Measurements from ENCODE around the gene TRIM4.
"Not testable (repeated sequence)": the region's sequence is repeated elsewhere in the genome, so short reads cannot be mapped to it uniquely, and the experiment has no call there.

The TRIM4 gene

GRCh38 chr7:99868246-99868645 lies 51.1 kb downstream of the TRIM4 start:
- no peak overlapping the region for H3K4me3 ChIP-seq (ENCODE audit: low read length in 2 of 2)

GRCh38 chr7:99867477-99867876 lies 51.9 kb downstream of the TRIM4 start:
- WGBS, 2 donors (ENCODE audit: extremely low coverage in 2 of 2, insufficient read length in 2 of 2, insufficient replicate concordance in 1 of 2), result no CpG with 5 or more reads among the region's 2 CpGs
- H2AK5ac ChIP-seq (ENCODE audit: low read depth, low read length); H2BK12ac ChIP-seq (ENCODE audit: low read length); H3K4me2 ChIP-seq (ENCODE audit: insufficient read depth, low read length, poor library complexity, severe bottlenecking); DNase-seq (ENCODE audit: low spot score); H3K4me1 ChIP-seq (ENCODE audit: control insufficient read depth in 2 of 2, insufficient read depth in 1 of 2, low read depth in 1 of 2, low read length in 2 of 2); H3K4ac ChIP-seq (ENCODE audit: low read length); H3K23ac ChIP-seq (ENCODE audit: low read depth, low read length, poor library complexity); H3K9me3 ChIP-seq (replicated peaks in 1 of 2; ENCODE audit: control insufficient read depth in 2 of 2, insufficient read depth in 1 of 2, low read depth in 1 of 2, low read length in 2 of 2); H2BK5ac ChIP-seq (ENCODE audit: low read length); H3K9ac ChIP-seq (ENCODE audit: low read depth, low read length, poor library complexity); H3K18ac ChIP-seq (ENCODE audit: low read length); H3K79me1 ChIP-seq (ENCODE audit: low read depth, low read length); H4K91ac ChIP-seq (ENCODE audit: low read depth, low read length, poor library complexity); H2AFZ ChIP-seq (ENCODE audit: low read length); H2BK120ac ChIP-seq (ENCODE audit: low read depth, low read length); H3K27ac ChIP-seq (replicated peaks; ENCODE audit: low read length); H3K4me3 ChIP-seq (ENCODE audit: low read length in 2 of 2); H3K36me3 ChIP-seq (replicated peaks in 1 of 2; ENCODE audit: control insufficient read depth in 2 of 2, insufficient read depth in 2 of 2, low read length in 2 of 2); H4K8ac ChIP-seq (ENCODE audit: low read depth, low read length); H2BK15ac ChIP-seq (ENCODE audit: low read length); H3K14ac ChIP-seq (ENCODE audit: low read length): not testable (repeated sequence)
- peaks cover 0 to 14% (median 0%) of the 10 kb centered on the region in 3 experiments for H3K27me3 ChIP-seq (ENCODE audit: control insufficient read depth in 3 of 3, insufficient read depth in 3 of 3, low read depth in 1 of 3, low read length in 3 of 3)

More at GRCh38 chr7:99868246-99868645, 51.1 kb downstream of the TRIM4 start:
- no peaks in the 10 kb centered on the region for H3K4me1 ChIP-seq (ENCODE audit: control insufficient read depth in 2 of 2, insufficient read depth in 1 of 2, low read depth in 1 of 2, low read length in 2 of 2)
- no peak overlapping the region for H3K4ac ChIP-seq (ENCODE audit: low read length)
- no peak overlapping the region for H2BK5ac ChIP-seq (ENCODE audit: low read length)
- no peak overlapping the region for H3K23ac ChIP-seq (ENCODE audit: low read depth, low read length, poor library complexity)
- H3K4me2 ChIP-seq (ENCODE audit: insufficient read depth, low read length, poor library complexity, severe bottlenecking), result no peak overlapping the region
- H3K18ac ChIP-seq (ENCODE audit: low read length), result no peak overlapping the region
- WGBS, 2 donors (ENCODE audit: extremely low coverage in 2 of 2, insufficient read length in 2 of 2, insufficient replicate concordance in 1 of 2), result no CpG with 5 or more reads among the region's 1 CpG
- no peaks in the 10 kb centered on the region for H3K79me1 ChIP-seq (ENCODE audit: low read depth, low read length)
- no peaks in the 10 kb centered on the region for H3K36me3 ChIP-seq (replicated peaks in 1 of 2; ENCODE audit: control insufficient read depth in 2 of 2, insufficient read depth in 2 of 2, low read length in 2 of 2)
- H3K27ac ChIP-seq (replicated peaks; ENCODE audit: low read length), result no peak overlapping the region
- peaks cover 0 to 9% (median 0%) of the 10 kb centered on the region in 3 experiments for H3K27me3 ChIP-seq (ENCODE audit: control insufficient read depth in 3 of 3, insufficient read depth in 3 of 3, low read depth in 1 of 3, low read length in 3 of 3)
- DNase-seq (ENCODE audit: low spot score), result no peak
- H3K9me3 ChIP-seq (replicated peaks in 1 of 2; ENCODE audit: control insufficient read depth in 2 of 2, insufficient read depth in 1 of 2, low read depth in 1 of 2, low read length in 2 of 2), result peaks cover 0 to 5% of the 10 kb centered on the region in 2 donors
- H4K8ac ChIP-seq (ENCODE audit: low read depth, low read length), result no peak overlapping the region
- no peak overlapping the region for H3K14ac ChIP-seq (ENCODE audit: low read length)
- no peak overlapping the region for H2AFZ ChIP-seq (ENCODE audit: low read length)
- no peak overlapping the region for H2BK12ac ChIP-seq (ENCODE audit: low read length)
- no peak overlapping the region for H3K9ac ChIP-seq (ENCODE audit: low read depth, low read length, poor library complexity)
- no peak overlapping the region for H2BK15ac ChIP-seq (ENCODE audit: low read length)
- H4K91ac ChIP-seq (ENCODE audit: low read depth, low read length, poor library complexity), result no peak overlapping the region
- H2BK120ac ChIP-seq (ENCODE audit: low read depth, low read length), result no peak overlapping the region
- no peak overlapping the region for H2AK5ac ChIP-seq (ENCODE audit: low read depth, low read length)

DNA sequence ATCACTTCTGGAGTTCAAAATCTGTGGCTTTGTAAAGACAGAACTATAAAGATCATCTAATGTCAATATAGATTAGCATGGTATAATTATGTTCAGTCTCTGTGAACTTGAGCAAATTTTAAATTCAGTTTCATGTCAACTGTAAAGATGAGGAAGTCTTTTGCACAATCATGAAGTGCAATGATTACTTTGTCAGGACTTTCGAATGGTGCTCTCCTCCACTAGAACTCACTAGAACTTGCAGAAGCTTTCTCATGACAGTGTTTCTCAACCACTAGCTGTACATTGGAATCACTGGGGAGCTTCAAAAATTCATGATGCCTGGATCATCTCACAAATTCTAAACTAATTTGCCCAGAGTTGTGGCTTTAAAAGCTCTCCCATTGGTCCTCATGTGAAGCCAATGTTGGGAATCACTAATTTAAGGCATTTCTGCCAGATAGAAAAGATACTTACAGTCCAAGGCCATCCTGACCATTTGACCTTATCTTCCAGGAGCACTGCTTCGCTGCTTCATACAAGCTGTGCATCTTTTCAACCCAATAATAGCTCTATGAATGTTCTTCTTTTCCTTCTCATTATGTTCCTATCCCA lies 55.4 kb downstream of the TRIM4 start:
- Histone ChIP-seq H3K4me2 (ENCODE audit: insufficient read depth, low read length, poor library complexity, severe bottlenecking) (no peak overlapping the region), H4K91ac (ENCODE audit: low read depth, low read length, poor library complexity) (no peak overlapping the region), H2BK12ac (ENCODE audit: low read length) (no peak overlapping the region), H2BK120ac (ENCODE audit: low read depth, low read length) (no peak overlapping the region), H3K4ac (ENCODE audit: low read length) (no peak overlapping the region), H3K36me3 (replicated peaks in 1 of 2; ENCODE audit: control insufficient read depth in 2 of 2, insufficient read depth in 2 of 2, low read length in 2 of 2) (no peaks in the 10 kb centered on the region), H3K27ac (replicated peaks; ENCODE audit: low read length) (no peak overlapping the region), H3K18ac (ENCODE audit: low read length) (no peak overlapping the region), H3K9me3 (replicated peaks in 1 of 2; ENCODE audit: control insufficient read depth in 2 of 2, insufficient read depth in 1 of 2, low read depth in 1 of 2, low read length in 2 of 2) (peaks cover 0 to 7% of the 10 kb centered on the region in 2 donors), H3K27me3 (ENCODE audit: control insufficient read depth in 3 of 3, insufficient read depth in 3 of 3, low read depth in 1 of 3, low read length in 3 of 3) (peaks cover 0 to 14% (median 0%) of the 10 kb centered on the region in 3 experiments), H2BK15ac (ENCODE audit: low read length) (no peak overlapping the region), H4K8ac (ENCODE audit: low read depth, low read length) (no peak overlapping the region), H2BK5ac (ENCODE audit: low read length) (no peak overlapping the region), H3K4me3 (ENCODE audit: low read length in 2 of 2) (no peak overlapping the region), H3K4me1 (ENCODE audit: control insufficient read depth in 2 of 2, insufficient read depth in 1 of 2, low read depth in 1 of 2, low read length in 2 of 2) (no peaks in the 10 kb centered on the region), H3K9ac (ENCODE audit: low read depth, low read length, poor library complexity) (no peak overlapping the region), H2AFZ (ENCODE audit: low read length) (no peak overlapping the region), H3K79me1 (ENCODE audit: low read depth, low read length) (no peaks in the 10 kb centered on the region), H3K14ac (ENCODE audit: low read length) (no peak overlapping the region), H2AK5ac (ENCODE audit: low read depth, low read length) (no peak overlapping the region), H3K23ac (ENCODE audit: low read depth, low read length, poor library complexity) (no peak overlapping the region)
- DNase-seq (ENCODE audit: low spot score), result no peak
- no CpG with 5 or more reads among the region's 2 CpGs for WGBS, 2 donors (ENCODE audit: extremely low coverage in 2 of 2, insufficient read length in 2 of 2, insufficient replicate concordance in 1 of 2)

DNA sequence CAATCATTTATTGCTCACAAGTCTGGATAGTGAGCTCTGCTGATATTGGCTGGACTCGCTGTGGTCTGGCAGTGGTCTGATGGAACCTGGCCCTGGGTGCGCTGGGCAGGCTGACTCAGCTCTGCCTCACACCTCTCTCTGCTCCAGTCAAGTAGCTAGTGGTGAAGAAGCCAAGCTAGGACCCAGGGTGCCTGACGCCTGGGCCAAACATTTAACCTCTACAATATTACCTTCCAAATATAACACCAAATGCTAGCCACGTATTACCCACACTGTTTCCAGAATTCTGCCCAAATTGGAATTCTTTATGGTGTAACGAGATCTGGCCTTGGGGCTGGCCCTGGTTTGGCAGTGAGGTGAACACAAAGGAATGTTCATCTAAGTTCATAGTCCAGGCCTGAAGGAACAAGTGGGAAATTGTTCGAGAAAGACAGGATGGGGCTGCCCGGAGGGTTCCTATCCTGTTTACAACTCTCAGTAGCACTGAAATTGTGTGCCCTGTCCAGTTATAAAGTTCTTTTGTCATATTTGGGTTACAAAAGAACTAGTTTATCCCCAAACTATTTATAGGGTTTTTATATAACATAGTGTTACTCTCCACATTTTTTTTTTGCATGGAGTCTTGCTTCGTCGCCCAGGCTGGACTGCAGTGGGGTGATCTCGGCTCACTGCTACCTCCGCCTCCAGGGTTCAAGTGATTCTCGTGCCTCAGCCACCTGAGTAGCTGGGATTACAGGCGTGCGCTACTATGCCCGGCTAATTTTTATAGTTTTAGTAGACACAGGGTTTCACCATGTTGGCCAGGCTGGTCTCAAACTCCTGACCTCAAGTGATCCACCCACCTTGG lies 58.8 kb downstream of the TRIM4 start:
- H3K4me1 ChIP-seq (ENCODE audit: control insufficient read depth in 2 of 2, insufficient read depth in 1 of 2, low read depth in 1 of 2, low read length in 2 of 2), result no peaks in the 10 kb centered on the region
- no peak overlapping the region for H2BK15ac ChIP-seq (ENCODE audit: low read length)
- H3K18ac ChIP-seq (ENCODE audit: low read length), result no peak overlapping the region
- H3K79me1 ChIP-seq (ENCODE audit: low read depth, low read length), result no peaks in the 10 kb centered on the region
- no peaks in the 10 kb centered on the region for H3K36me3 ChIP-seq (replicated peaks in 1 of 2; ENCODE audit: control insufficient read depth in 2 of 2, insufficient read depth in 2 of 2, low read length in 2 of 2)
- H4K8ac ChIP-seq (ENCODE audit: low read depth, low read length), result no peak overlapping the region
- H4K91ac ChIP-seq (ENCODE audit: low read depth, low read length, poor library complexity), result no peak overlapping the region
- no peak overlapping the region for H2AK5ac ChIP-seq (ENCODE audit: low read depth, low read length)
- H3K27ac ChIP-seq (replicated peaks; ENCODE audit: low read length), result no peak overlapping the region
- no peak overlapping the region for H2BK5ac ChIP-seq (ENCODE audit: low read length)
- no peak overlapping the region for H2BK120ac ChIP-seq (ENCODE audit: low read depth, low read length)
- WGBS, 2 donors (ENCODE audit: extremely low coverage in 2 of 2, insufficient read length in 2 of 2, insufficient replicate concordance in 1 of 2), result no CpG with 5 or more reads among the region's 15 CpGs
- DNase-seq (ENCODE audit: low spot score), result no peak
- no peak overlapping the region for H2AFZ ChIP-seq (ENCODE audit: low read length)
- no peak overlapping the region for H3K4me2 ChIP-seq (ENCODE audit: insufficient read depth, low read length, poor library complexity, severe bottlenecking)
- no peak overlapping the region for H3K14ac ChIP-seq (ENCODE audit: low read length)
- no peak overlapping the region for H3K9ac ChIP-seq (ENCODE audit: low read depth, low read length, poor library complexity)
- peaks cover 0 to 14% (median 0%) of the 10 kb centered on the region in 3 experiments for H3K27me3 ChIP-seq (ENCODE audit: control insufficient read depth in 3 of 3, insufficient read depth in 3 of 3, low read depth in 1 of 3, low read length in 3 of 3)
- H3K23ac ChIP-seq (ENCODE audit: low read depth, low read length, poor library complexity), result no peak overlapping the region
- H3K9me3 ChIP-seq (replicated peaks in 1 of 2; ENCODE audit: control insufficient read depth in 2 of 2, insufficient read depth in 1 of 2, low read depth in 1 of 2, low read length in 2 of 2), result peaks cover 0 to 7% of the 10 kb centered on the region in 2 donors
- H3K4ac ChIP-seq (ENCODE audit: low read length), result no peak overlapping the region
- H2BK12ac ChIP-seq (ENCODE audit: low read length), result no peak overlapping the region
- no peak overlapping the region for H3K4me3 ChIP-seq (ENCODE audit: low read length in 2 of 2)
